GM19395 (cell line): ENCODE measurements around the gene C17orf100.

Source experiments
- ATAC-seq: cut with Tn5 transposase; IDR thresholded peaks from one replicate; pipeline ENCODE4 v1.9.1; 2021; ENCODE audit warnings: mild to moderate bottlenecking, moderate library complexity; ENCODE audit not compliant: unreplicated experiment

The C17orf100 gene

GRCh38 chr17:6651354-6651918 lies at the start of gene C17orf100, which contains the start of gene MED31:
C17orf100 (plus strand) TSS chr17:6651762; CDS start chr17:6651914, 152 bp downstream.
MED31 (minus strand) TSS chr17:6651605; CDS start chr17:6651528, 77 bp downstream.
- ATAC-seq: peak; percentile 82

- ATAC-seq: no peak
Observed at GRCh38 chr17:6602141-6602540, 49.4 kb upstream of the C17orf100 start.

GRCh38 chr17:6603744-6604325 lies 47.7 kb upstream of the C17orf100 start:
- no peak for ATAC-seq

GRCh38 chr17:6605142-6605541 lies 46.4 kb upstream of the C17orf100 start:
- no peak for ATAC-seq

- ATAC-seq: no peak
Observed at GRCh38 chr17:6608321-6608720, 43.2 kb upstream of the C17orf100 start.

GRCh38 chr17:6610011-6610410 lies 41.6 kb upstream of the C17orf100 start:
- ATAC-seq: no peak

- no peak for ATAC-seq
Observed at GRCh38 chr17:6611231-6611630, 40.3 kb upstream of the C17orf100 start.

- no peak for ATAC-seq
Observed at GRCh38 chr17:6623941-6624340, 27.6 kb upstream of the C17orf100 start.

GRCh38 chr17:6626616-6627015 lies 24.9 kb upstream of the C17orf100 start:
- ATAC-seq: no peak

GRCh38 chr17:6627019-6627418 lies 24.5 kb upstream of the C17orf100 start:
- no peak for ATAC-seq

GRCh38 chr17:6630390-6630789 lies 21.2 kb upstream of the C17orf100 start:
- ATAC-seq: no peak

GRCh38 chr17:6632530-6632929 lies 19.0 kb upstream of the C17orf100 start:
- ATAC-seq: no peak

GRCh38 chr17:6633263-6633662 lies 18.3 kb upstream of the C17orf100 start:
- ATAC-seq: no peak

GRCh38 chr17:6636105-6636504 lies 15.5 kb upstream of the C17orf100 start:
- ATAC-seq: no peak

- no peak for ATAC-seq
Observed at GRCh38 chr17:6636616-6637457, 14.7 kb upstream of the C17orf100 start.

- no peak for ATAC-seq
Observed at GRCh38 chr17:6637458-6637840, 14.1 kb upstream of the C17orf100 start.

GRCh38 chr17:6638046-6638908 lies 13.3 kb upstream of the C17orf100 start:
- no peak for ATAC-seq

GRCh38 chr17:6639014-6639585 lies 12.5 kb upstream of the C17orf100 start:
- ATAC-seq: no peak

GRCh38 chr17:6639586-6640535 lies 11.7 kb upstream of the C17orf100 start:
- peak; percentile 11 for ATAC-seq
